HCT116 (cell line): ENCODE data around the gene ZNF507. TPM values are rescaled to one million over a fixed set of nuclear protein-coding genes. Genes with fewer than 3 reads are reported as not detected.

Experiments
- ATAC-seq: fragments of 200-7000 bp; cut with Tn5 transposase; 2 replicates; pipeline ENCODE4 v1.9.1; 2020; ENCODE audit warnings: mild to moderate bottlenecking, moderate library complexity
- BruUV-seq: library from RNA; stranded (reverse); fragments of 400-500 nt; replicated peaks from 2 replicates; lab custom pipeline; 2021; lab: Mats Ljungman, UMichigan
- CTCF ChIA-PET: fragments of 300-600 bp; sonication (Branson Sonifier 250); formaldehyde crosslinking; loops from one replicate; lab custom pipeline; 2021; ENCODE audit warnings: antibody characterized with exemption; lab: Charles Lee
- POLR2A ChIA-PET: fragments of 300-600, 350-600 bp; sonication (Branson Sonifier 250); formaldehyde crosslinking; loops from one replicate; lab custom pipeline; 2021; ENCODE audit warnings: antibody characterized with exemption; lab: Charles Lee
- RAD21 ChIA-PET, 2 experiments: fragments of 300-600 bp; sonication (Branson Sonifier 250); formaldehyde crosslinking; loops; one replicate each; lab custom pipeline; 2023; ENCODE audit warnings: low total read pairs in 2 of 2; ENCODE audit not compliant: uncharacterized antibody in 2 of 2, unreplicated experiment in 2 of 2, low non-redundant PET in 1 of 2; lab: Charles Lee
- DNase-seq: peaks from one replicate; pipeline ENCODE4 v3.0.0-alpha.2; 2010; ENCODE audit warnings: low read depth, low spot score
- H2AFZ ChIP-seq: fragments of 200-600 bp; shearing (Covaris generic), sonication (generic); 2 replicates; pipeline ENCODE4 v1.6.1; 2017; ENCODE audit warnings: low read depth, mixed run types, mixed read lengths, antibody characterized with exemption, low read length; ENCODE audit not compliant: poor library complexity, severe bottlenecking
- H3K27ac ChIP-seq: 2 replicates; pipeline ENCODE4 v1.5.1; 2012; ENCODE audit warnings: low read depth, low read length
- H3K27me3 ChIP-seq: fragments of 200-600 bp; sonication (generic); 2 replicates; pipeline ENCODE4 v1.6.1; 2016; ENCODE audit warnings: mixed run types, low read length, mixed read lengths; ENCODE audit not compliant: insufficient read depth
- H3K36me3 ChIP-seq, 2 experiments: fragments of 200-500 bp in 1 of 2; fragments of 200-600 bp in 1 of 2; sonication (Bioruptor generic) in 1 of 2; sonication (generic) in 1 of 2; 2 replicates each; pipeline versions ENCODE4 v1.5.1 to v1.6.1; 2014 to 2016; ENCODE audit warnings: low read length in 2 of 2, inconsistent platforms in 1 of 2, mixed read lengths in 1 of 2, mixed run types in 1 of 2; ENCODE audit not compliant: insufficient read depth in 2 of 2, control insufficient read depth in 1 of 2
- H3K4me1 ChIP-seq, 2 experiments: fragments of 200-600 bp in 1 of 2; sonication (generic) in 1 of 2; 2 replicates each; pipeline versions ENCODE4 v1.5.1 to v1.6.1; 2012 to 2017; ENCODE audit warnings: low read length in 2 of 2, inconsistent platforms in 1 of 2, mild to moderate bottlenecking in 1 of 2, mixed read lengths in 1 of 2, mixed run types in 1 of 2, moderate library complexity in 1 of 2; ENCODE audit not compliant: insufficient read depth in 2 of 2, control insufficient read depth in 1 of 2
- H3K4me2 ChIP-seq: fragments of 200-600 bp; sonication (generic); 2 replicates; pipeline ENCODE4 v1.6.1; 2017; ENCODE audit warnings: mixed run types, low read length, mixed read lengths
- H3K4me3 ChIP-seq, 2 experiments: fragments of 200-600 bp in 1 of 2; sonication (generic) in 1 of 2; replicated peaks in 1 of 2; 2 replicates each; pipeline ENCODE4 v1.5.1; 2011 to 2016; ENCODE audit warnings: low read length in 2 of 2, control low read depth in 1 of 2, low read depth in 1 of 2, mild to moderate bottlenecking in 1 of 2, mixed read lengths in 1 of 2, mixed run types in 1 of 2
- H3K79me2 ChIP-seq: fragments of 200-600 bp; sonication (generic); 2 replicates; pipeline ENCODE4 v1.6.1; 2017; ENCODE audit warnings: mild to moderate bottlenecking, mixed run types, low read length, moderate library complexity, mixed read lengths; ENCODE audit not compliant: insufficient read depth
- H3K9ac ChIP-seq: fragments of 200-600 bp; sonication (generic); 2 replicates; pipeline ENCODE4 v1.6.1; 2016; ENCODE audit warnings: low read length, mixed read lengths
- H3K9me2 ChIP-seq: fragments of 200-600 bp; sonication (generic), shearing (Covaris generic); 2 replicates; pipeline ENCODE4 v1.6.1; 2017; ENCODE audit warnings: mixed run types, mild to moderate bottlenecking, moderate library complexity; ENCODE audit not compliant: insufficient read depth
- H3K9me3 ChIP-seq, 2 experiments: fragments of 200-500 bp in 1 of 2; fragments of 200-600 bp in 1 of 2; sonication (Bioruptor generic) in 1 of 2; sonication (generic) in 1 of 2; 2 replicates each; pipeline ENCODE4 v1.6.1; 2014 to 2017; ENCODE audit warnings: low read length in 2 of 2, mixed read lengths in 2 of 2, inconsistent platforms in 1 of 2, low read depth in 1 of 2, mild to moderate bottlenecking in 1 of 2, mixed run types in 1 of 2, moderate library complexity in 1 of 2; ENCODE audit not compliant: control insufficient read depth in 1 of 2, insufficient read depth in 1 of 2
- H4K20me1 ChIP-seq: fragments of 200-600 bp; sonication (generic), shearing (Covaris generic); 2 replicates; pipeline ENCODE4 v1.6.1; 2017; ENCODE audit warnings: mixed run types, mild to moderate bottlenecking, moderate library complexity; ENCODE audit not compliant: insufficient read depth
- JUND ChIP-seq: IDR thresholded peaks from 2 replicates; pipeline ENCODE4 v1.6.1; 2012
- POLR2A ChIP-seq: IDR thresholded peaks from 2 replicates; pipeline ENCODE4 v1.7.0; 2011; ENCODE audit warnings: borderline replicate concordance; ENCODE audit not compliant: insufficient read depth, insufficient read length; ENCODE audit errors: extremely low read depth
- SRF ChIP-seq: IDR thresholded peaks from 2 replicates; pipeline ENCODE4 v1.6.1; 2012; ENCODE audit warnings: low read depth
- ZBTB33 ChIP-seq: IDR thresholded peaks from 2 replicates; pipeline ENCODE4 v1.6.1; 2011; ENCODE audit warnings: mild to moderate bottlenecking, low read length, moderate library complexity; ENCODE audit not compliant: insufficient replicate concordance; ENCODE audit errors: extremely low read depth
- ZFX ChIP-seq: fragments of 450-650 bp; IDR thresholded peaks from 2 replicates; pipeline ENCODE4 v1.6.1; 2017
- ZNF274 ChIP-seq: fragments of 200-500 bp; sonication (Bioruptor generic); IDR thresholded peaks from 2 replicates; pipeline ENCODE4 v1.6.1; 2014; ENCODE audit warnings: mild to moderate bottlenecking, low read depth, low read length, inconsistent platforms
- intact Hi-C: fragments of 100-400 bp; cut with micrococcal nuclease; formaldehyde crosslinking; loops from 2 replicates; pipeline ENCODE4 v1.10.0; 2022
- total RNA-seq: library from RNA; stranded (reverse); gene quantifications from one replicate; pipeline ENCODE4 v1.2.1, GENCODE V29; 2021; ENCODE audit not compliant: unreplicated experiment
- TF ChIP-seq, protein P1 (sequence below): IDR thresholded peaks from 2 replicates; pipeline ENCODE4 v1.6.1; 2012
- TF ChIP-seq, protein P2 (sequence below), 3 experiments: fragments of 200-600 bp in 1 of 3; sonication (generic) in 1 of 3; IDR thresholded peaks in 2 of 3; conservative IDR thresholded peaks in 1 of 3; 2 replicates each; pipeline ENCODE4 v1.5.1; 2012 to 2017; ENCODE audit warnings: low read depth in 2 of 3, low read length in 2 of 3, antibody characterized with exemption in 1 of 3, borderline replicate concordance in 1 of 3, control low read depth in 1 of 3, mild to moderate bottlenecking in 1 of 3, mixed read lengths in 1 of 3, mixed run types in 1 of 3, moderate library complexity in 1 of 3; ENCODE audit not compliant: insufficient read depth in 1 of 3

ZNF507 gene
- total RNA-seq, 1 experiment from 2014 or later, result 27.4 TPM

DNA sequence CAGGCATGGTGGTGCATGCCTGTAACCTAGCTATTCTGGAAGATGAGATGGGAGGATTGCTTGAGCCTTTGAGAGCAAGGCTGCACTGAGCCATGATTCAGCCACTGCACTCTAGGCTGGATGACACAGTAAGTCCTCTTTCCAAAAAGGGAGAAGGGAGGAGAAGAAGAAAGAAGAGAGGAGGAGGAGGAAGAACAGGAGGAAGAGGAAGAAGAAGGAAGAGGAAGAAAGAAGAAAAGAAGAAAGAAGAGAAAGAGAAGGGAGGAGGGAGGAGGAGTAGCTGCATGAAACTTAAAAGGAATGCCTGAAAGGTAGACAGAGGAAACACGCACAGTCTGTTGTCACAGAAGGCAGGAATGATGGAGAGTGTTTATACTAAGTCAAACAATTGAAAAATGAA lies 56.6 kb downstream of the ZNF507 start:
- intact Hi-C loops, result no loop called here

More for the DNA sequence above, 56.6 kb downstream of the ZNF507 start:
- CTCF ChIA-PET, result no interaction called here
- Histone ChIP-seq H3K27me3 (no peaks in the 10 kb centered on the region), H3K9ac (no peak overlapping the region), H2AFZ (no peak overlapping the region), H3K36me3 (no peaks in the 10 kb centered on the region), H3K9me2 (no peaks in the 10 kb centered on the region), H3K4me1 (peaks cover 7 to 22% of the 10 kb centered on the region in 2 experiments), H3K4me3 (no peak overlapping the region), H4K20me1 (no peaks in the 10 kb centered on the region), H3K27ac (no peak overlapping the region), H3K79me2 (peaks cover 16% of the 10 kb centered on the region; the same call in 1 of the 2 replicates), H3K9me3 (no peaks in the 10 kb centered on the region), H3K4me2 (no peak overlapping the region)
- no peak for DNase-seq
- BruUV-seq, result no TSS peak
- POLR2A ChIA-PET, result no interaction called here
- RAD21 ChIA-PET, result no interaction called here
- ATAC-seq, result no peak
- TF ChIP-seq, protein P1, sequence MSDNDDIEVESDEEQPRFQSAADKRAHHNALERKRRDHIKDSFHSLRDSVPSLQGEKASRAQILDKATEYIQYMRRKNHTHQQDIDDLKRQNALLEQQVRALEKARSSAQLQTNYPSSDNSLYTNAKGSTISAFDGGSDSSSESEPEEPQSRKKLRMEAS, result no peak
- TF ChIP-seq, protein P2, sequence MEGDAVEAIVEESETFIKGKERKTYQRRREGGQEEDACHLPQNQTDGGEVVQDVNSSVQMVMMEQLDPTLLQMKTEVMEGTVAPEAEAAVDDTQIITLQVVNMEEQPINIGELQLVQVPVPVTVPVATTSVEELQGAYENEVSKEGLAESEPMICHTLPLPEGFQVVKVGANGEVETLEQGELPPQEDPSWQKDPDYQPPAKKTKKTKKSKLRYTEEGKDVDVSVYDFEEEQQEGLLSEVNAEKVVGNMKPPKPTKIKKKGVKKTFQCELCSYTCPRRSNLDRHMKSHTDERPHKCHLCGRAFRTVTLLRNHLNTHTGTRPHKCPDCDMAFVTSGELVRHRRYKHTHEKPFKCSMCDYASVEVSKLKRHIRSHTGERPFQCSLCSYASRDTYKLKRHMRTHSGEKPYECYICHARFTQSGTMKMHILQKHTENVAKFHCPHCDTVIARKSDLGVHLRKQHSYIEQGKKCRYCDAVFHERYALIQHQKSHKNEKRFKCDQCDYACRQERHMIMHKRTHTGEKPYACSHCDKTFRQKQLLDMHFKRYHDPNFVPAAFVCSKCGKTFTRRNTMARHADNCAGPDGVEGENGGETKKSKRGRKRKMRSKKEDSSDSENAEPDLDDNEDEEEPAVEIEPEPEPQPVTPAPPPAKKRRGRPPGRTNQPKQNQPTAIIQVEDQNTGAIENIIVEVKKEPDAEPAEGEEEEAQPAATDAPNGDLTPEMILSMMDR (IDR thresholded peaks at IDR 0.05 in 2 of 3, conservative IDR thresholded peaks at IDR 0.05 in 1 of 3; ENCODE audit: borderline replicate concordance in 1 of 3, insufficient read depth in 1 of 3, low read depth in 2 of 3, low read length in 2 of 3), result no peak
- no peak for TF ChIP-seq ZNF274
- TF ChIP-seq ZBTB33, result no peak
- TF ChIP-seq SRF, result no peak
- TF ChIP-seq JUND, result no peak
- no peak for TF ChIP-seq ZFX
- no peak for TF ChIP-seq POLR2A
